Parathyroid adenoma (tissue), 2 donors: Measurements from ENCODE around the gene ANKRD39.

Experiments used
- H2AFZ ChIP-seq: fragments of 300-600 bp; sonication (generic); one replicate; pipeline ENCODE4 v1.7.0; 2017; ENCODE audit warnings: antibody characterized with exemption, mild to moderate bottlenecking
- H3K27ac ChIP-seq: fragments of 300-600 bp; sonication (generic); one replicate; pipeline ENCODE4 v1.7.0; 2017
- H3K27me3 ChIP-seq: fragments of 300-600 bp; sonication (generic); one replicate; pipeline ENCODE4 v1.7.0; 2017; ENCODE audit warnings: low read length; ENCODE audit not compliant: control insufficient read depth, insufficient read depth
- H3K36me3 ChIP-seq: fragments of 300-600 bp; sonication (generic); one replicate; pipeline ENCODE4 v1.7.0; 2017; ENCODE audit warnings: low read length; ENCODE audit not compliant: control insufficient read depth, insufficient read depth
- H3K4me1 ChIP-seq: fragments of 300-600 bp; sonication (generic); one replicate; pipeline ENCODE4 v1.7.0; 2017; ENCODE audit warnings: control low read depth
- H3K4me2 ChIP-seq: fragments of 300-600 bp; sonication (generic); one replicate; pipeline ENCODE4 v1.7.0; 2017; ENCODE audit warnings: low read length
- H3K4me3 ChIP-seq: fragments of 300-600 bp; sonication (generic); one replicate; pipeline ENCODE4 v1.7.0; 2017; ENCODE audit warnings: low read depth, low read length
- H3K79me2 ChIP-seq: fragments of 300-600 bp; sonication (generic); one replicate; pipeline ENCODE4 v1.7.0; 2017; ENCODE audit warnings: control low read depth
- H3K9ac ChIP-seq: fragments of 300-600 bp; sonication (generic); one replicate; pipeline ENCODE4 v1.7.0; 2017; ENCODE audit warnings: mild to moderate bottlenecking
- H3K9me3 ChIP-seq: fragments of 300-600 bp; sonication (generic); one replicate; pipeline ENCODE4 v1.7.0; 2017; ENCODE audit warnings: low read length; ENCODE audit not compliant: control insufficient read depth
- TF ChIP-seq, protein P1 (sequence below): fragments of 300-600 bp; sonication (generic); IDR thresholded peaks from one replicate; pipeline ENCODE4 v1.7.0; 2017; ENCODE audit warnings: antibody characterized with exemption, mild to moderate bottlenecking
- donor health status: primary hyperparathyroidism.

ANKRD39 gene

DNA sequence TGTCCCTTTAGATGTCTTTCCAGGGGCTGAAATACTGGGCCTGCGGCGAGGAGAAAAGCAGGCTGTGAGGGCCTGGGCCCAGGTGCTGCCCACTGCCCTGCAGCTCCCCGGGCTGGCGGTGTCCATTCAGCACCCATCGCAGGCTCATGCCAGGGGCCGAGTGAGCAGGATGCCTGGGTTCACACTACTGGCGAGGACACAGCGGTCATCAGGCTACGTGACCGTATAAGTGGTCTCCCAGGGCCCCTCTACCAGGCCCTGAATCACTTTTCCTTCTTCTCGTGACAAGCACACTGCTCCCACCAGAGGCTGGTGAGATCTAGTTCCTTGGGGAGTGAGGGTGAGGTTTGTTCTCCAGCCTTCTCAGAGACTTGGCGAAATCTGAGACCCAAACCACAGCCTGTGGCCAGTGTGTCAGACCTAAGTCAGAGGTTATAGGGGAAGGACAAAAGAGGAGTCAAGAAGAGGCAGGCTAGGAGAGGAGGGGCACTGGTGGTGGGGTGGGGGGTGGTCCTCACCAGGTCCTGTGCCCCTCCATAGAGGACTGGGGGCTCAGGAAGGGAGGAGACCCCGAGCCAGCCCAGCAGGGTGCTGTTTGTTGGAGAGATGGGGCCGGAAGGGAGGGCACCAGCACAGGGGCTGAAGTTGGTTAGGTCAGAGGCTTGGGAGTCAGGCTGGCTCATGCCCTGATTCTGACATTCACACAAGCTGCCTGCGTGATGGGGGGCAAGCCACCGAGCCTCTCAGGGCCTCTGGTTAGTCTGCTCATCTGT is 18.6 kb upstream of the ANKRD39 start:
- Histone ChIP-seq H3K4me2 (no peak overlapping the region), H3K9ac (no peak overlapping the region), H3K4me1 (peaks cover 9% of the 10 kb centered on the region), H3K27me3 (no peaks in the 10 kb centered on the region), H3K79me2 (no peaks in the 10 kb centered on the region), H3K36me3 (no peaks in the 10 kb centered on the region), H3K4me3 (no peak overlapping the region), H2AFZ (no peak overlapping the region), H3K27ac (no peak overlapping the region), H3K9me3 (no peaks in the 10 kb centered on the region)
- TF ChIP-seq, protein P1, sequence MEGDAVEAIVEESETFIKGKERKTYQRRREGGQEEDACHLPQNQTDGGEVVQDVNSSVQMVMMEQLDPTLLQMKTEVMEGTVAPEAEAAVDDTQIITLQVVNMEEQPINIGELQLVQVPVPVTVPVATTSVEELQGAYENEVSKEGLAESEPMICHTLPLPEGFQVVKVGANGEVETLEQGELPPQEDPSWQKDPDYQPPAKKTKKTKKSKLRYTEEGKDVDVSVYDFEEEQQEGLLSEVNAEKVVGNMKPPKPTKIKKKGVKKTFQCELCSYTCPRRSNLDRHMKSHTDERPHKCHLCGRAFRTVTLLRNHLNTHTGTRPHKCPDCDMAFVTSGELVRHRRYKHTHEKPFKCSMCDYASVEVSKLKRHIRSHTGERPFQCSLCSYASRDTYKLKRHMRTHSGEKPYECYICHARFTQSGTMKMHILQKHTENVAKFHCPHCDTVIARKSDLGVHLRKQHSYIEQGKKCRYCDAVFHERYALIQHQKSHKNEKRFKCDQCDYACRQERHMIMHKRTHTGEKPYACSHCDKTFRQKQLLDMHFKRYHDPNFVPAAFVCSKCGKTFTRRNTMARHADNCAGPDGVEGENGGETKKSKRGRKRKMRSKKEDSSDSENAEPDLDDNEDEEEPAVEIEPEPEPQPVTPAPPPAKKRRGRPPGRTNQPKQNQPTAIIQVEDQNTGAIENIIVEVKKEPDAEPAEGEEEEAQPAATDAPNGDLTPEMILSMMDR = no peak

DNA sequence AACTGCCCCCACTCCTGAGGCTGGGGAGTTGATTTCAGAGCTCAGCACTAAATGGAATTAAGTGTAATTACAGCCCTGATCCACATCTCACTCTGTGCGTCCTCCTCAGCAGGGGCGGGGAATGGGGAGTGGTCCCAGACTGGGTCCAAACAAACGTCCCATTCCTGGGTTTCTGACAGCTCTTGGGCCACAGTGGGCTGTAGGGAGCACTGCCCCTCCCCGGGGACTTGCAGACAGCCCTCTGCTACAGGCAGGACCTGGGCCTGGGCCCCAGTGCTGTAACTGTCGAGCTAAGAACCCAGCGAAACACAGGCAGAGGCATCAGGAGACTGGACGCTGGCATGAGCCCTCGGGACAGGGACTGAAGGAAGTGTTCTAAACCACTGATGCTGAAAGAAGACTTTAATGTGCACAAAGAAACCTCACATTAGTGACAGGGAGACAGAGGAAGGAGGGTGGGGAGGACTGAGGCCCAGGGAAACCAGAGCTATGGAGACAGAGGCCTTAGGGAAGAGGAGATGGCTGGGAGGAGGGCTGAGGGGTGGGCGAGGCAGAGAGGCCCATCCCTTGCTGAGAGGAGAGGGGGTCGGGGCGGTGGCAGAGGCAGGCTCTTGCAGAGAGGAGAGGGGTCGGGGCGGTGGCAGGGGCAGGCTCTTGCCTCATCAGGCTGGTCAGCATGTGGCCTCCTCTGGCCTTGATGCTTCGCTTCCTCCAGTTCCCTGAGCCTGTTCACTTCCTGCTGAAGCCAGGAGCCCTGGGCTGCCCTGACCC is 17.9 kb upstream of the ANKRD39 start:
- Histone ChIP-seq H3K36me3 (no peaks in the 10 kb centered on the region), H3K79me2 (no peaks in the 10 kb centered on the region), H3K4me3 (no peak overlapping the region), H3K27me3 (no peaks in the 10 kb centered on the region), H3K9ac (no peak overlapping the region), H3K9me3 (no peaks in the 10 kb centered on the region), H2AFZ (no peak overlapping the region), H3K4me2 (no peak overlapping the region), H3K27ac (no peak overlapping the region), H3K4me1 (peaks cover 12% of the 10 kb centered on the region)
- TF ChIP-seq, protein P1 = no peak

DNA sequence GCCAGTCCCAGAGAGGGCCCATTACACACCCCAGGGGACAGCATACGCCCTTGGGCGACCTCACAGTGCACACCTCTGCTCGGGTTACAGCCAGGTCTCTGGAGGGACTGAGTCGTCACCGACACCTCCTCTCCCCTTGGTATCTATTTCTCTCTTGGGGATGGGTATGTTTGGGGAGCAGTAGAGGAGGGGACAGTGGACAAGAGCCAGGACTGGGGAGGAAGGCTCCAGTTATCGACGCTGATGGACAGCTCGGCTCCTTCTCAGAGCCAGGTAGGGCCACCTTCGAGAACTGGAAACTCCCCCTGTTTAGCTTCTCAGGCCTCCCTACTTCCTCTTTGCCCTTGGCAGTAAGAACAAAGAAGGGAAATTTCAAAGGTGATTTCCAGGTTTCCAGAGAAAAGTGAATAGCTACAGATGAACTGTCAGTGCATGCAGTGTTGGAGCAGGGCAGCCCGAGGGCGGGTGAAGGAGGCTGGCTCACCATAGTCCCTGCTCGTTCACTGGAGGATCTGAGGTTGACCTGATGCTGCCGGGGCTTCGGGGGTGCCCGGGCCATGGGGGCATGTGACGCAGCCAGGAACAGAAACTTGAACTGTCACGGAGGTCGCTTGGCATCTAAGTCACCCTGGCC is 16.5 kb upstream of the ANKRD39 start:
- H3K9me3 ChIP-seq = no peaks in the 10 kb centered on the region
- H3K9ac ChIP-seq = no peak overlapping the region
- H3K4me1 ChIP-seq = peaks cover 15% of the 10 kb centered on the region
- H2AFZ ChIP-seq = peak overlapping the region; percentile 72
- H3K79me2 ChIP-seq = no peaks in the 10 kb centered on the region
- peak overlapping the region; percentile 43 for H3K27ac ChIP-seq
- H3K36me3 ChIP-seq = no peaks in the 10 kb centered on the region
- no peak overlapping the region for H3K4me2 ChIP-seq
- H3K4me3 ChIP-seq = no peak overlapping the region
- no peaks in the 10 kb centered on the region for H3K27me3 ChIP-seq
- TF ChIP-seq, protein P1 = no peak

DNA sequence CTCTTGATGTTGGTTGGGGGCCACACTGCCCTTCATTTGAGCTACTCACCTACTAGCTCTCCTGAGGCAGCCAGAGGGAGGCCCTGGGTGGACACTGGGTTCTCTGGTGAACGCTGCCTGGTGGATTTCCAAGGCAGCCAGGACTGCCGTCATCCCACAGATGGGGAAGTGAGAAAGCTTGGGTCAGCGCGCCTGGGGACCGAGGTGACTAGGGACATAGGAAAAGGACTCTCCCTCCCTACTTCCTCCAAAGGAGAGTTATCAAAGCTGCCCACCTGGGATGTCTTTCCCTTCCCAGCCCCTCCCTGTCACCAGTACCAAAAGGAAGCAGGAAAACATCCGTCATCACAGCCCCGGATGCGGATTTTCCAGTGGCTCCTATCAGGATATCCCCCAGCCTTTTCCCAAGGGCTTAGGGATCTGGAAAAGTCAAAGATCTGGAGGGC is 15.9 kb upstream of the ANKRD39 start:
- Histone ChIP-seq H2AFZ (no peak overlapping the region), H3K27ac (peak overlapping the region; percentile 43), H3K36me3 (no peaks in the 10 kb centered on the region), H3K4me2 (no peak overlapping the region), H3K79me2 (no peaks in the 10 kb centered on the region), H3K27me3 (no peaks in the 10 kb centered on the region), H3K4me1 (peaks cover 15% of the 10 kb centered on the region), H3K9me3 (no peaks in the 10 kb centered on the region), H3K4me3 (no peak overlapping the region), H3K9ac (no peak overlapping the region)
- TF ChIP-seq, protein P1 = no peak
